ENCODE data around the gene STX4.

GRCh38 chr16:31067342-31067741 is 34.0 kb downstream of the STX4 start:
- TF ChIP-seq, protein P1, sequence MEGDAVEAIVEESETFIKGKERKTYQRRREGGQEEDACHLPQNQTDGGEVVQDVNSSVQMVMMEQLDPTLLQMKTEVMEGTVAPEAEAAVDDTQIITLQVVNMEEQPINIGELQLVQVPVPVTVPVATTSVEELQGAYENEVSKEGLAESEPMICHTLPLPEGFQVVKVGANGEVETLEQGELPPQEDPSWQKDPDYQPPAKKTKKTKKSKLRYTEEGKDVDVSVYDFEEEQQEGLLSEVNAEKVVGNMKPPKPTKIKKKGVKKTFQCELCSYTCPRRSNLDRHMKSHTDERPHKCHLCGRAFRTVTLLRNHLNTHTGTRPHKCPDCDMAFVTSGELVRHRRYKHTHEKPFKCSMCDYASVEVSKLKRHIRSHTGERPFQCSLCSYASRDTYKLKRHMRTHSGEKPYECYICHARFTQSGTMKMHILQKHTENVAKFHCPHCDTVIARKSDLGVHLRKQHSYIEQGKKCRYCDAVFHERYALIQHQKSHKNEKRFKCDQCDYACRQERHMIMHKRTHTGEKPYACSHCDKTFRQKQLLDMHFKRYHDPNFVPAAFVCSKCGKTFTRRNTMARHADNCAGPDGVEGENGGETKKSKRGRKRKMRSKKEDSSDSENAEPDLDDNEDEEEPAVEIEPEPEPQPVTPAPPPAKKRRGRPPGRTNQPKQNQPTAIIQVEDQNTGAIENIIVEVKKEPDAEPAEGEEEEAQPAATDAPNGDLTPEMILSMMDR (IDR thresholded peaks at IDR 0.05) = no peak
- no peak for TF ChIP-seq POLR2A (IDR thresholded peaks at IDR 0.05)
